ENCODE data around the gene RAP1GAP.

The RAP1GAP gene

DNA sequence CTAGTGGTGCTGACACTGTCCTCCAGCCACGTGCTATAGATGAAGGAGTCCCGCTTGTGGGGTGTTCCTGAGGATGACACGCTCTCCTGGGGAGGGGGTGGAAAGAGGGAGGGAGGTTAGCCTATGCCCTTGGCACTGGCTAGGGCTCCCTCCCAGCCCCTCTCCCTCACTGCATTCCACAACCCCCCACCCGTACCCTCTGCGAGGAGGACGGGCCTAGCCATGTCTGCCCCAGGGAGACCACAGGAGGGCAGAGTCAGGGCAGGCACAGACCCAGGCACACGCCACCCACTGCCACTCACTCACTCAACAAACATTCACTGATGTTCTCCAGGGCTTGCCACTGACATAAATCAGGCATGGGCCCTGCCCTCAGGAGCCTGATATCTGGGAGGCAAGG lies 70.7 kb downstream of the RAP1GAP start:
- no peak overlapping the region for H3K4me3 ChIP-seq (ENCODE audit: low read depth, low read length, poor library complexity, severe bottlenecking)
- H3K27ac ChIP-seq (ENCODE audit: low read depth, low read length, poor library complexity, severe bottlenecking) = no peak overlapping the region
- H3K27me3 ChIP-seq (ENCODE audit: insufficient read depth, low read length) = peaks cover 10% of the 10 kb centered on the region; the same call in 1 of the 2 replicates
- H4K20me1 ChIP-seq (ENCODE audit: insufficient read depth, low read length) = no peaks in the 10 kb centered on the region
- TF ChIP-seq EZH2 (IDR thresholded peaks at IDR 0.05; ENCODE audit: borderline replicate concordance, low read length) = no peak
- TF ChIP-seq, protein P1, sequence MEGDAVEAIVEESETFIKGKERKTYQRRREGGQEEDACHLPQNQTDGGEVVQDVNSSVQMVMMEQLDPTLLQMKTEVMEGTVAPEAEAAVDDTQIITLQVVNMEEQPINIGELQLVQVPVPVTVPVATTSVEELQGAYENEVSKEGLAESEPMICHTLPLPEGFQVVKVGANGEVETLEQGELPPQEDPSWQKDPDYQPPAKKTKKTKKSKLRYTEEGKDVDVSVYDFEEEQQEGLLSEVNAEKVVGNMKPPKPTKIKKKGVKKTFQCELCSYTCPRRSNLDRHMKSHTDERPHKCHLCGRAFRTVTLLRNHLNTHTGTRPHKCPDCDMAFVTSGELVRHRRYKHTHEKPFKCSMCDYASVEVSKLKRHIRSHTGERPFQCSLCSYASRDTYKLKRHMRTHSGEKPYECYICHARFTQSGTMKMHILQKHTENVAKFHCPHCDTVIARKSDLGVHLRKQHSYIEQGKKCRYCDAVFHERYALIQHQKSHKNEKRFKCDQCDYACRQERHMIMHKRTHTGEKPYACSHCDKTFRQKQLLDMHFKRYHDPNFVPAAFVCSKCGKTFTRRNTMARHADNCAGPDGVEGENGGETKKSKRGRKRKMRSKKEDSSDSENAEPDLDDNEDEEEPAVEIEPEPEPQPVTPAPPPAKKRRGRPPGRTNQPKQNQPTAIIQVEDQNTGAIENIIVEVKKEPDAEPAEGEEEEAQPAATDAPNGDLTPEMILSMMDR (IDR thresholded peaks at IDR 0.05; ENCODE audit: low read length) = no peak
- H3K9ac ChIP-seq (ENCODE audit: low read length) = no peak overlapping the region
- H3K4me1 ChIP-seq (ENCODE audit: insufficient read depth, low read length, severe bottlenecking) = no peaks in the 10 kb centered on the region
- no peaks in the 10 kb centered on the region for H3K36me3 ChIP-seq (ENCODE audit: insufficient read depth, low read length)
- no peak overlapping the region for H2AFZ ChIP-seq (ENCODE audit: low read length)
- H3K4me2 ChIP-seq (ENCODE audit: low read length) = no peak overlapping the region
- no peaks in the 10 kb centered on the region for H3K9me2 ChIP-seq (ENCODE audit: low read depth, low read length)
- H3K9me3 ChIP-seq (ENCODE audit: low read length) = no peaks in the 10 kb centered on the region
- no peaks in the 10 kb centered on the region for H3F3A ChIP-seq (ENCODE audit: insufficient read depth, low read length)
- H3K79me2 ChIP-seq (ENCODE audit: insufficient read depth, low read length) = no peaks in the 10 kb centered on the region

- Histone ChIP-seq H2AFZ (ENCODE audit: low read length) (no peak overlapping the region), H3F3A (ENCODE audit: insufficient read depth, low read length) (no peaks in the 10 kb centered on the region), H3K27me3 (ENCODE audit: insufficient read depth, low read length) (peaks cover 11% of the 10 kb centered on the region; the same call in 1 of the 2 replicates), H3K4me2 (ENCODE audit: low read length) (no peak overlapping the region), H3K9me2 (ENCODE audit: low read depth, low read length) (no peaks in the 10 kb centered on the region), H3K27ac (ENCODE audit: low read depth, low read length, poor library complexity, severe bottlenecking) (no peak overlapping the region), H4K20me1 (ENCODE audit: insufficient read depth, low read length) (no peaks in the 10 kb centered on the region), H3K79me2 (ENCODE audit: insufficient read depth, low read length) (no peaks in the 10 kb centered on the region), H3K4me3 (ENCODE audit: low read depth, low read length, poor library complexity, severe bottlenecking) (no peak overlapping the region), H3K9me3 (ENCODE audit: low read length) (no peaks in the 10 kb centered on the region), H3K4me1 (ENCODE audit: insufficient read depth, low read length, severe bottlenecking) (no peaks in the 10 kb centered on the region), H3K9ac (ENCODE audit: low read length) (no peak overlapping the region), H3K36me3 (ENCODE audit: insufficient read depth, low read length) (no peaks in the 10 kb centered on the region)
- TF ChIP-seq, protein P1 (IDR thresholded peaks at IDR 0.05; ENCODE audit: low read length) = no peak
- TF ChIP-seq EZH2 (IDR thresholded peaks at IDR 0.05; ENCODE audit: borderline replicate concordance, low read length) = no peak
These were observed 71.4 kb downstream of the RAP1GAP start for GRCh38 chr1:21597753-21598152.

GRCh38 chr1:21596628-21597027 lies 72.5 kb downstream of the RAP1GAP start:
- no peak overlapping the region for H3K4me3 ChIP-seq (ENCODE audit: low read depth, low read length, poor library complexity, severe bottlenecking)
- H3K9me3 ChIP-seq (ENCODE audit: low read length) = no peaks in the 10 kb centered on the region
- no peaks in the 10 kb centered on the region for H4K20me1 ChIP-seq (ENCODE audit: insufficient read depth, low read length)
- no peak overlapping the region for H3K4me2 ChIP-seq (ENCODE audit: low read length)
- TF ChIP-seq, protein P1 (IDR thresholded peaks at IDR 0.05; ENCODE audit: low read length) = no peak
- no peak for TF ChIP-seq EZH2 (IDR thresholded peaks at IDR 0.05; ENCODE audit: borderline replicate concordance, low read length)
- no peak overlapping the region for H3K9ac ChIP-seq (ENCODE audit: low read length)
- H3K27me3 ChIP-seq (ENCODE audit: insufficient read depth, low read length) = peaks cover 14% of the 10 kb centered on the region; the same call in 1 of the 2 replicates
- no peaks in the 10 kb centered on the region for H3K9me2 ChIP-seq (ENCODE audit: low read depth, low read length)
- no peaks in the 10 kb centered on the region for H3K36me3 ChIP-seq (ENCODE audit: insufficient read depth, low read length)
- H3K4me1 ChIP-seq (ENCODE audit: insufficient read depth, low read length, severe bottlenecking) = no peaks in the 10 kb centered on the region
- H3K79me2 ChIP-seq (ENCODE audit: insufficient read depth, low read length) = no peaks in the 10 kb centered on the region
- H3K27ac ChIP-seq (ENCODE audit: low read depth, low read length, poor library complexity, severe bottlenecking) = no peak overlapping the region
- no peaks in the 10 kb centered on the region for H3F3A ChIP-seq (ENCODE audit: insufficient read depth, low read length)
- H2AFZ ChIP-seq (ENCODE audit: low read length) = no peak overlapping the region
